ENCODE results near the gene PAK1IP1. TPM values are rescaled to one million over a fixed set of nuclear protein-coding genes. Genes with fewer than 3 reads are reported as not detected.

The PAK1IP1 gene
- total and polyA plus RNA-seq, 12 donors: 4.5 to 32.3 (median 11.6) TPM

DNA sequence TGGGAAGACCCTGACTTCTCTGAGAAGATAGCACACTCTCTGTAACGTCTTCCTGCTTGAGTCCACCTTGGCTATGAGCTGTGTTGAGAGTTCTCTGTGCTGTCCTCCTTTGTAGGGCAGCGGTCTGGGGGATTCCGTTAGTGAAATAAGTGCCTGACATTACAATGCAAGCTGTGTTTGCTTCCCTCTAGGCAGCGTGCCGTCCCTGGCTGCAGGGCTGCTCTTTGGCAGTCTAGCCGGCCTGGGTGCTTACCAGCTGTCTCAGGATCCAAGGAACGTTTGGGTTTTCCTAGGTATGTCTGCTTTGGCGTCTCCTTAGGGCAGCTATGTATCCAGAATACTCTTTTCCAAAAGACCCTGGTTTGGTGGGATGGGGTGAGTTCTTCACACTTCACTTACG, 30.9 kb downstream of the PAK1IP1 start:
- peaks cover 0 to 22% of the 10 kb centered on the region in 2 donors for H3K36me3 ChIP-seq (replicated peaks in 1 of 2)
- TF ChIP-seq, protein P1, sequence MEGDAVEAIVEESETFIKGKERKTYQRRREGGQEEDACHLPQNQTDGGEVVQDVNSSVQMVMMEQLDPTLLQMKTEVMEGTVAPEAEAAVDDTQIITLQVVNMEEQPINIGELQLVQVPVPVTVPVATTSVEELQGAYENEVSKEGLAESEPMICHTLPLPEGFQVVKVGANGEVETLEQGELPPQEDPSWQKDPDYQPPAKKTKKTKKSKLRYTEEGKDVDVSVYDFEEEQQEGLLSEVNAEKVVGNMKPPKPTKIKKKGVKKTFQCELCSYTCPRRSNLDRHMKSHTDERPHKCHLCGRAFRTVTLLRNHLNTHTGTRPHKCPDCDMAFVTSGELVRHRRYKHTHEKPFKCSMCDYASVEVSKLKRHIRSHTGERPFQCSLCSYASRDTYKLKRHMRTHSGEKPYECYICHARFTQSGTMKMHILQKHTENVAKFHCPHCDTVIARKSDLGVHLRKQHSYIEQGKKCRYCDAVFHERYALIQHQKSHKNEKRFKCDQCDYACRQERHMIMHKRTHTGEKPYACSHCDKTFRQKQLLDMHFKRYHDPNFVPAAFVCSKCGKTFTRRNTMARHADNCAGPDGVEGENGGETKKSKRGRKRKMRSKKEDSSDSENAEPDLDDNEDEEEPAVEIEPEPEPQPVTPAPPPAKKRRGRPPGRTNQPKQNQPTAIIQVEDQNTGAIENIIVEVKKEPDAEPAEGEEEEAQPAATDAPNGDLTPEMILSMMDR (IDR thresholded peaks at IDR 0.05): no peak
- no peak for TF ChIP-seq POLR2A (IDR thresholded peaks at IDR 0.05)
- intact Hi-C loops (cut with DNase I): no loop called here
- H3K4me3 ChIP-seq: no peak overlapping the region
- H3K27me3 ChIP-seq: no peaks in the 10 kb centered on the region
- DNase-seq: no peak
- H3K9me3 ChIP-seq (replicated peaks in 1 of 3): no peaks in the 10 kb centered on the region
- H3K4me1 ChIP-seq (replicated peaks in 1 of 2): peaks cover 19 to 40% of the 10 kb centered on the region in 2 donors
- 89 to 92% (median 90%) methylated on average over 8 to 9 of the region's 9 CpGs for whole genome bisulfite sequencing, 4 donors
- H3K27ac ChIP-seq: no peak overlapping the region

DNA sequence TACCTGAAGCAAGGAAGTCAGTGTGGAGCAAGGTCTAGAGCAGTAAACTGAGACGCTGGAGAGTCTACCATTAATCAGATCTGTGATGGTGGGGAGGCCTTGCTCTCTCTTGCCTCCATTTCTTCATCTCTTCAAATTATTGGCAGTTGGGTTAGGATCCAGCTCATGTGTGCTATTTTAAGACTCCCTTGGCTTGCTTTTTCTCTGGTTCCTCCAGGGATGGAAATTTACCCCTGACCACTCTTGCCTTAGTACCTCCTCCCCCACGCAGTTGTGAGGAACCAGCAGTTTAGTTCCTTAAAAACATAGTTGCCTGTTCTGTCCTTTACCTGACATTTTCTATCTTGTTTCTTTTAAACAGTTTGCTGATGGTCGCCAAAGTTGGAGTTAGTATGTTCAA, 35.5 kb downstream of the PAK1IP1 start:
- Histone ChIP-seq H3K36me3 (replicated peaks in 1 of 2) (peaks cover 0 to 24% of the 10 kb centered on the region in 2 donors), H3K4me1 (replicated peaks in 1 of 2) (peaks cover 1 to 14% of the 10 kb centered on the region in 2 donors), H3K4me3 (peak overlapping the region in 1 of 4 donors; percentile 12), H3K9me3 (replicated peaks in 1 of 3) (no peaks in the 10 kb centered on the region), H3K27me3 (no peaks in the 10 kb centered on the region), H3K27ac (peak overlapping the region in 2 of 5 donors; percentile 6 to 63)
- 66 to 81% (median 72%) methylated on average over 3 of the region's 3 CpGs for WGBS, 4 donors
- intact Hi-C loops (cut with DNase I): no loop called here
- DNase-seq: no peak
- TF ChIP-seq, protein P1 (IDR thresholded peaks at IDR 0.05): no peak
- TF ChIP-seq POLR2A (IDR thresholded peaks at IDR 0.05): no peak

DNA sequence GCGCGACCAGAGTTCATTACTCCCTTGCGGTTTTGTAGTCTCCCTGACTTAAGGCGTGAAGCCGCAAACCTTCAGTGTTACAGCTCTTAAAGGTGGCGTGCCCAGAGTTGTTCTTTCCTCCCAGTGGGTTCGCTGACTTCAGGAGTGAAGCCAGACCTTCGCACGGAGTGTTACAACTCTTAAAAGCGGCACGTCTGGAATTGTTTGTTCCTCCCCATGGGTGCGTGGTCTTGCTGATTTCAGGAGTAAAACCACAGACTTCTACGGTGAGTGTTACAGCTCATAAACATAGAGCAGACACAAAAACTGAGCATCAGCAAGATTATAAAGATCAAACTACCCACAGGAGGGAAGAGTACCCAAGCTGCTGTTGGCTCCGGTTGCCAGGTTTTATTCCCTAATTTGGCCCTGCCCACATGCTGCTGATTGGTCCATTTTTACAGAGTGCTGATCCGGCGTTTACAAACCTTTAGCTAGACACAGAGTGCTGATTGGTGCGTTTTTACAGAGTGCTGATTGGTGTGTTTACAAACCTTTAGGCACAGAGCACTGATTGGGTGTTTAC, 38.5 kb downstream of the PAK1IP1 start:
- Histone ChIP-seq H3K27me3 (no peaks in the 10 kb centered on the region), H3K4me3 (no peak overlapping the region), H3K4me1 (replicated peaks in 1 of 2) (peaks cover 0 to 8% of the 10 kb centered on the region in 2 donors), H3K9me3 (replicated peaks in 1 of 3) (no peaks in the 10 kb centered on the region), H3K36me3 (replicated peaks in 1 of 2) (peaks cover 0 to 15% of the 10 kb centered on the region in 2 donors), H3K27ac (no peak overlapping the region)
- no peak for TF ChIP-seq POLR2A (IDR thresholded peaks at IDR 0.05)
- TF ChIP-seq, protein P1 (IDR thresholded peaks at IDR 0.05): no peak
- WGBS, 4 donors: 91 to 97% (median 92%) methylated on average over 17 of the region's 17 CpGs
- intact Hi-C loops (cut with DNase I): no loop called here
- DNase-seq: no peak

DNA sequence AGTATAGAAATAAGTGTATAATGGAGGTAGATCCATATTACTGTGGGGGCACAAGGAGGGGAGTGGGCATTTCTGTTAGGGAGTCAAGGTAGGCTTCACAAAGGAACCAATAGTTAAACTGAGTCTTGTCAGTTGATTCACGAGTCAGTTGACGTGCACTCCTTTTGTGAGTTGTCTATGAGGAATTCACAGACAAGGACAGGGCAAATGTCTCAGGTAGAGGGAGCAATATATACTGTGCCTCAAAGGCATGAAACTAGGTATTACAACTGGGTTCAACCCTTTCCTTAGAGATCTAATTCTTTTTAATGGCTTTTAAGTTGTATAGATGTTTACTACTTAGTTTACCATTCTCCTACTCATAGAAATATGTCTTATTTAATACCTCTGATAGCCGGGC, 39.1 kb downstream of the PAK1IP1 start:
- TF ChIP-seq POLR2A (IDR thresholded peaks at IDR 0.05): no peak
- TF ChIP-seq, protein P1 (IDR thresholded peaks at IDR 0.05): no peak
- H3K36me3 ChIP-seq (replicated peaks in 1 of 2): peaks cover 0 to 15% of the 10 kb centered on the region in 2 donors
- H3K4me1 ChIP-seq (replicated peaks in 1 of 2): peaks cover 0 to 8% of the 10 kb centered on the region in 2 donors
- 91 to 98% (median 95%) methylated on average over 3 of the region's 3 CpGs for WGBS, 4 donors
- no peak overlapping the region for H3K27ac ChIP-seq
- H3K27me3 ChIP-seq: no peaks in the 10 kb centered on the region
- intact Hi-C loops (cut with DNase I): no loop called here
- peak in 1 of 7 donors; percentile 21 for DNase-seq
- H3K9me3 ChIP-seq (replicated peaks in 1 of 3): no peaks in the 10 kb centered on the region
- H3K4me3 ChIP-seq: no peak overlapping the region

All from adrenal gland (tissue), 12 donors.